HL-60/S4 treated with phorbol 12-myristate 13-acetate at 8.2 ng/mL for 4 days and 3 days (cell line): Measurements from ENCODE around the gene TCF4.

ENCODE experiments used
- in situ Hi-C: fragments of 300-500 bp; cut with MboI; formaldehyde crosslinking; loops from 2 replicates; pipeline ENCODE4 v1.15.0; 2022; ENCODE audit warnings: low sequenced_read_pairs

TCF4 gene

DNA sequence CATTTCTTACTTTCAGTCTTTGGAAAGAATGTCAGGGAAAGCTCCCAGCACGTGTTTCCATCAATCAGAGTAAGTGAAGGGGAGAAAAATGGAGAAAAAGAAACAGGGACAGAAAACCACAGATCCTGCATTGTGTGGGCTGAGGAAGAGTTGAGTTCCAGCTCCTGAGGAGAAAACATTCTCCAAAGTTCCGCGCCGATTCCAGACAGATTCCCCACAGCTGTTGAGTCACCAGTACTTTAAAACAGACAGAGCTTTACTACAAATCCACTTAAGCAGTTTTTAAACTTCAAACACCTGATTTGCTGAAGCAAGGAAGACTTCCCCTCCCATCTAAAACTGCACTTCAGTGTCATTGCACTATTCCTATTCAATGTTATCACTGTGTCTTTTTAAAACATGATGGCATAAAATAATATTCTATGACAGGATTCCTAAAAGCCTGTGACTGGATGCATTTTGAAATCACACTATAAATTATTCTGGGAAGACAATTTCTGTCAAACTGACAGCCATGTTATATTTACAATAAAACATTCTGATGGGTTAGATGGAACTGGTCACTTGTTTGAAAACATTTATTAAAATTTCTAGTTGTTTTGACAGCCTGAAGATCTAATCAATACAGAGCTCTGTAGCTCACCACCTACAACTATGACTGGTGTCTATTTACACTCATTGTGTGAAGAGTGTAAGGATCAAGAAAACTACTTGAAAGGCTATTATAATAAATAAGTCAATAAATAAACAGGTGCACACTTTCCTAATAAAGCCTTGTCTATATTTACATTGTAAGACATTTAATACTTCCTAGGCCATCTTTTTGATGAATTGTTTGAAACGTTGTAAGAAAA is 40.9 kb downstream of the TCF4 start:
- in situ Hi-C loops = no loop called here

DNA sequence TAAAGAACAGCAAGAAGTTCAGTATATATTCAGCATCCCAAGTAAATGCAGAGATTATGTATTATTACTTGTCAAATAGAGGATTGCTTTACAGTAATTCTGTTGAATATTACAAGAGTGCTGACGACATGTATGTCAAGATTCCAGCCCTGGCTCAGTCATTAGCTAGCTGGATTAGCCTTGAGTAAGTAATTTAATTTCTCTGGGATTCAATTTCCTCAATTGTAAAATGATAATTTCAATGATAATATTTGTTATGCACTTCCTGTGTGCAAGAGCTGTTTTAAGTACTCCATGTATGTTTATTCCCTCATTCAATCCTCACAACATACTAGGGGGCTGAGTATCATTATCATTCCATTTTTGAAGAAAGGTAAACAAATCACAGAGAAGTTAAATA is 44.0 kb downstream of the TCF4 start:
- in situ Hi-C loops = no loop called here

DNA sequence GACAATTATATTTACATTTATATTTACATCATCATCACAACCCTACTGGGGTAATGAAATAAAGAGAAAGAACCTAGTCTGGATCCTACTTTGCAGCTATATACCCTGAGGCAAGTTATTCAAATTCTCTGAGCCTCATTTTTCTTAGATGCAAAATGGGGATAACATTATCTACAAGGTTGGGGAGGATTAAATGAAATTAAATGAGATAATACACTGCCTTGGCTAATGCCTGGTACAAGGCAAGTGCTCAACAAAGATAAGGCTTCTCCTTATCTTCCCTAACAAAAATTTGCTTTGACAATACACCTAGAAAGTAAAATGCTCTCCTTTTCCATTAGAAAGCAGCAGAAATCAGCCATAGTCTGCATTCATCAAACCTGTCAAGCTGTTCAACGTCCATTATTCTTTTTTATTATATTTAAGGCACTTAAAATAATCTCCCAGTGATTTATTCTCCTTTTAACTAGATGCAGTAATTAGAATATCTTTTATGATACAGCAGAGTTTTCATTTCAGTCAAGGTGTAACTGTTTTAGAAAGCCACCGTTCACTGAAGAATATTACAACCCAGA is 44.8 kb downstream of the TCF4 start:
- in situ Hi-C loops = no loop called here

DNA sequence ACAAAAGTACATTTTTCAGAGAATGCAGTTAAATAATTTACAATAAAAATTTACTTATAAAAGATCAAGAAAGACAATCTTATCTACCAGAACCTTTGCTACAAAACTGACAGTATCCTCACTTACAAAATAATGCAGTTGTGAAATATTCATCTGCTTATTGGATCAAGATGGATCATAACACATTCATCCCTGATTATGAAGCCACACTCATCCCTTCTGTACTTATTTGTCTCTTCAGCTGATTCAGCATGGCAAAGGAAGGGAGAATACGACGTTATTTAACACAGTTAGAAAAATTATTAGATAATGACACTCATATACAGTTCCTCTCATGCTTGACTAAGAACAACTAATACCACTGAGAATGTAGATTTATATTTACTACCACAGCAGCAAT is 46.4 kb downstream of the TCF4 start:
- in situ Hi-C loops = no loop called here

DNA sequence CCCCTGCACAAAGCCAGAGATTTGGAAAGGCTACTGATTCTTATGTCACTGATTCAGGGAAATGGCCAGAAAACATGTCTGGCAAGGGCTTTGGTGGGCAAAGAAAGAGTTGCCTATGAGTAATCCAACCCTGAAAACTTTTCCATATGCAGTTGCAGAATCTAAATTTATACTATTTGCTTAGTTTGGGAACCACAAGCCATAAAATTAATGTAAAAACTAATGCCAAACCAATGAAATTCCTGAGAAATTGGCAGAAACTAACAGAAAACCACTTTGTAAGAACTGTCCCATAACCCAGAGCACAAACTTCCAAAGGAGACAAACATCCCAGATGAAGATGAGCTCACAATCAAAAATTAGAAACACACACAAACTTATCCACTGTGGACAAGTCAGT is 48.8 kb downstream of the TCF4 start:
- in situ Hi-C loops = no loop called here

DNA sequence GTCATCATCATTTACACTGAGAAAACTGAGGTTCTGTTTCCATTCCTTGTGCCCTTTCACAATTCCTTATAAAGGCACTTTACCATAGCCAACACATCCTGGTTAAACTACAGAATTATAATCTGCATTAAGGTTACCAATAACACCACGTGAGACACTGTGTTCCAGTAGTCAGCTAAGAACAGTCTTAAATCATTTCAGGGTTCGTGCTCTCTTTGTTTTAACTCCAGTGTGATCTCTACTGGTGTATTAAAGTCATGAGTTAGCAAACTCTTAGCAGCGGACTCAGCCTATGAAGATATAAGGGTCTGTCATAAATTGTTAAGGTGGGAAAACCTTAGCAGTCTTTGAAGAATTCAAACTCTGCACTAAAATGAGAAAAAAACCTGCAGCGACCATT is 53.0 kb downstream of the TCF4 start:
- in situ Hi-C loops = no loop called here

DNA sequence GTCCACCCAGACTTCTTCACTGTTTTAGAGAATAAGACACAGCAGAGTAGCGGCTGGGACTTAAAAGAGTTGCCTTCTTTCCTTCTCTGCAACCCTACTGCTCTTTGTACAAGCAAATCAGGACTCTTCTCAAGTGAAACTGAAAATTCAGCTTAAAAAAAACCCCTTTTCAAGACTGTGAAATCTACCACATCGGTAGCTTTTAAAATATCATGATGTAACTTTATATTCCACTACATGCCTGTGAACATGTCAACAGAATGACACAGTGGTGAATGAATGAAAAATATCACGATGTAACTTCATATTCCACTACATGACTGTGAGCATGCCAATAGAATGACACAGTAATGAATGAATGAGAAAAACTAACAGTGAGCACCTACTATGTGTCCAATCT is 53.4 kb downstream of the TCF4 start:
- in situ Hi-C loops = no loop called here

DNA sequence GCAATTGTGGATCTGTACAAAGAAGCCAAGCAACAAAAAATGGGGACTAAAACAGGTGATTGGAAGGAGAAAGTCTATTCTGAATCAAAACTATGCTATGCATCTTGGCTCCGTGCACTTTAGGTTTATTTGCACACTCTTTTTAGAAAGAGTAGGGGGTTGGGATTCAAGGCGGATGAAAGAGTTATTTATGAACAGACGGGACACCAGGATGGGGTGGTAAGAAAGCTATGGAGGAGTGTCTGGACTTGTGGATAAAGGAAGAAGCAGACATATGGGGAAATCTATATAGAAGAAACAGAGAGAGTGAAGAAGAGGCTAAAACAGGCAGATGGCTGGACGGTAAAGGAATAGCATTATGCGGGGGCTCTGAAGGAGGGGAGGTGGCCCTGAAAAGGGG is 57.8 kb downstream of the TCF4 start:
- in situ Hi-C loops = no loop called here

DNA sequence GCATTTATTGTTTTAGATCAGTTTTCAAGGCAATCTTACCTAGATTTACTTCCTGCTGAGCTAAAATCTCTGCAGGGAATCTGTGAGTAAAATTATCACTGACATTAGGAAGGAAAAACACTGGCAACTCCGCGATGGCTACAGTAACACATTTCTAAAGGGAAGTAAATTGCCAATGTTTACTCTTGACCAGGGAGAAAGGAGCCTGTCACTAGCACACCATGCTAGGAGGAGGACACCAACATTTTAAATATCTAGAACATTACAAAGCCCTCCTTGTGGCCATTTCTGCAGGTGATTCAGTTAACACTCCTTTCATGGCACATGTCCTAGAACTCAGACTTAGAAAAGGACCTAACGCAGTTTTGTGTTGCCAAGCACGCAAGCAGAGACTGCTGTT is 58.4 kb downstream of the TCF4 start:
- in situ Hi-C loops = no loop called here

DNA sequence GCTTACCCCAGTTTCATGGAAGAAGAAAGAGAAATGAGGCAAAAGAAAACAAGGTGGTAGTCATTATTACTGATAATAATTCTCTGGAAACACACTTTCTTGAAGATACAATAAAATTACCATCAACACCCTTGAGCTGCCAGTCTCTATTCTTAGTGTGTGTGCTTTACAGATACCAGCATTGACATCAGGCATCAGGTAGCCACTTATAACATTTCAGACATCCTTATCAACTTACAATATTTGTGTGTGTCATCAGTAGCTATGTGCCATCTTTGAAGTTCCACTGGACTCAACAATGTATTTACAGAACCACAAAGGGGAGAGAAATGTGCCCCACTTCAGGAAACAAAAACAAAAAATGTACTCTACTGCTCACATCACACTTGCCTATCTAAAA is 62.1 kb downstream of the TCF4 start:
- in situ Hi-C loops = no loop called here

DNA sequence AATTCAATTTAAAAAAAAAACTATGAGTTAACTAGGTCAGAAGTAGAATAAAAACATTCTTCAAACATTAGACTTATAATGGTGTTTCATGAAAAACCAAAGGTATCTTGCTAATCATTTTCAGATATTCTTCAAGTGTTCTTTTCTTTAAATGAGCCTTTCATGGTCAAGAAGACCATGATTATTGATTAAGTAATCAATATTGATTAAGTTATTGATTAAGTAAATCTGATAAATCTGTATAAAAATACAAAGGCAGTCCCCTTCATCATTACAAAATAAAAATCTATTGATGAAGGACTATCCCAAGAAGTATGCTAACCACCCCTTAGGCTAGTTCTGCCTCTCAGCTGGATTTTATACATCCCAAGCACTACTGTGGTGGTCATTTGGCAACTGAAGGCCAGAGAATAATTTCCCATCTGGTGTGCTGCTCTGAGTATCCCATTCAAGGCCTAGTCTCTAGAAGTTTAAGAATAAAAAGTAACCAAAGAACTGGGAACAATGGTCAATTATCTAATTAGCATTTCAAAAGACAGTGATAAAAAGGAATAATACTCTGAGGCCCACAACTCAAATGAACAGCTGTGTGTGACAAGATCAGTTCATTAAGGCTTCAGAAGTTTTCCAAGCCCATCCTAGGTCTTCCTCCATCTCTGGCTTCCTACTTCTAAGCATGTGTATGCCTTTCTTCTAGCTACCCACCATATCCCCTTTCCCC is 63.5 kb downstream of the TCF4 start:
- in situ Hi-C loops = no loop called here

DNA sequence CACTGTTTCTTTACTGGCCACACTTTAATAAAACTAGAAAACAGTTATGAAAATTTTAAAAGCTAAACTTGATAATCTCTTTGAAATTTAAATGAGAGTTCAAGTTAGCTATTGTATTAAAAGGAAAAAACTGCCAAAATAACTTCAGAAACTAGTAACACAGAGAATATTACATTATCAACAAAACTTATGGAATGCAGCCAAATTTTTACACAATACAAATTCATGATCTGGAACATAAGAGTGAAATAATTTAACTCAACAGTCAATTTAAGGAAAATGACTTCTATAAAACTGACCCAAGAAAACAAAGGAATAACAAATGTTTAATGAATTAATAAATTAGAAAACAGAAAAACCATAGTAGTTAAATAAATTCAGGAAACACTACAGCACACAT is 65.0 kb downstream of the TCF4 start:
- in situ Hi-C loops = no loop called here

DNA sequence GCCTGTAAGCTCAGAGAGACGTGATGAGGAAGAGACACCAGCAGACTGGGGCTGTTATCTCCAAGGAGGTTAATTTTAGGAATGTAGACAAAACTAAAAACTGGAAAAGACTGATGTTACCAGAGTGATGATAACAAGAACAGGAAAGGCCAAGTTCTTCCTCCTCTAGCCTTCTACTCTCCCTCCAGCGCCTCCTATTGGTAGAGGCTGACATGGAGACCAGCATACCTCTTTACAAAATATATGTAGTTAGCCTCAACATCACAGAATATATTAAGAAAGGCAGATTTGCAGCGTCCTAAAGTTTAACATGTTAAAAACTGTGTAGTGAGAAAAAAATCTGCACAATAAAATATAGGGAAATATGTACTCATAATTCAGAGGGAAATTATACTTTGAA is 66.0 kb downstream of the TCF4 start:
- in situ Hi-C loops = no loop called here

DNA sequence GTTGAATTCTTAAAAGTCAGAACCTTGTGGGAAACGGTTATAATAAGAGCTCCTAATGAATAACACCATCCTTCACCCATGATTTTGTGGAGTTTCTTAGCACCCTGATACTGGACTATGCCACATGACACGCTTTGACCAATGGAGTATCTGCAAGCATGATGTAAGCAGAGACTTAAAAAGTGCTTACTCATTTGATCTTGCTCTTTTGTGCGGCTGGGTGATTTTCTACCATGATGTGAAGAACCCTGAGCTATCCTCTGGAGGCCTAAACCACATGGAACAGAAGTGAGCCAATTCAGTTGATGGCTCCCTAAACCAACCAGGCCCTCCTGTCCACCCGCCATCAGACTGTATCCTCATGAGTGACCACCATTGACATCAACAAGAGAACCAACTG is 70.9 kb downstream of the TCF4 start:
- in situ Hi-C loops = no loop called here

DNA sequence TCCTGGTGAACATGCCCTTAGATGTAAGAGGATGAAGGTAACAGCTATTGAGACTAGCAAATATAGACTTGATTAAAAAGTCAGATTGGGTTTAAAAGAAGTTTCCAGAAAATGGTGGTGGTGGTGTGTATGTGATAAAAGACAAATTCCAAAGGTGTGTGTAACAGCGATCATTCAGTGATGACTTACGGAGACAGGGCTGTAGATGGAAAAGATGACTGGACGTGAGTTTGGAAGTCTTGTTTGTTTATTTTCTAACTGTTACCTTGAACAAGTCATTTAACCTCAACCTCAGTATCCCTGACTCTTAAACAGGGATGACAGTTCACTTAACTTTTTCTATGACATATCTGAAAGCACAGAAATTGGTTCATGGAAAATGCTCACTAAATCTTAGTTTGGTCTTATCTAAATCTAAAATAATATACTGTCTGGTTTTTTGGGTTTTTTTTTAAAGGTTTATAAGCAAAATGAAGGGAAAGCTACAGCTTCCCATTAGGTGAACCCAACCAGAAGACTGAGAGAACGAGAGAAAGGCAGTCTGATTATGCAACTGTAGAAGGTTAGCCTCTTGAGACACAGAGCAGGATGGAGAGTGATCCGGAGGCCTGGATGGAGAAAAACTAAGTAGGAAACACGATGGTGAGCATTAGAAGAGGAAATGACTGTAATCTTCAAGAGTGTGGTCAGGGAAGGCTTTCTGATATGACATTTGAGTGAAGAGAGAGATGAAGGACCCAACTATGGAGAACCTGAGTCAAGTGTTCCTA is 71.9 kb downstream of the TCF4 start:
- in situ Hi-C loops = no loop called here

DNA sequence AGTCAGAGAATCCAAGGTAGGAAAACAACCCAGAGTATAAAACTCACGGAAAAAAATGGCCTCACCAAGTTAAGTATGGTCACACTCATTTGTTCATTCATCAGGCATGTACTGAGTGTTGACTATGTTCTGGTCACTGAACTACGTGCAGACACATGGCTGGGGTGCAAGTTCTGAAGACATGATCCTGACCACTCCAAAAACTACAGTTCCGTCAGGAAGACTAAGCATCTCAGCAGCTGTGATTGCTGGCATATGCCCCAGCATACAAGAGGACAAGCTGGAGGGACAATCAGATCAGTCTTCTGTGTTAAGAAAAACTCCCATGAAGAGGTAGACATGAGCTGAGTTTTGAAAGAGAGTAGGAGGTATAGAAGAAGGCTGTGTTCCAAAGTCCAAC is 72.8 kb downstream of the TCF4 start:
- in situ Hi-C loops = no loop called here

DNA sequence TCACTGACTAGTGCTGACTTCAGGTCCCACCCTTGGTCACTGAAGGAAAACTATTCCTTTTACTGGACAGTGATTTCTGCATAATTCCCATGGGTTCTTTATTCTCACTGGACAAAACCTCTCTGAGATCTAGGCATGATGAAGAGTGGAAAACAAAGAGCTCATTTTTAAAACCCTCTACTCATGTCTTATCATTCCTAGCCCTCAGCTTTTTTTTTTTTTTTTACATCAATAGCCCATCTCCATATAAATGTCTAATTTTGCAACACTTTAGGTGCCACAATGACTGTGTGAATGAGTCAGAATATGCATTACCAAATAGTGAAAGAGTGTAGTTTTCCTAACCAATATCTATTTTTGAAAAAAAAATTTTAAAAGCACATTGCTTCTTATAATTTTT is 74.8 kb downstream of the TCF4 start:
- in situ Hi-C loops = no loop called here

DNA sequence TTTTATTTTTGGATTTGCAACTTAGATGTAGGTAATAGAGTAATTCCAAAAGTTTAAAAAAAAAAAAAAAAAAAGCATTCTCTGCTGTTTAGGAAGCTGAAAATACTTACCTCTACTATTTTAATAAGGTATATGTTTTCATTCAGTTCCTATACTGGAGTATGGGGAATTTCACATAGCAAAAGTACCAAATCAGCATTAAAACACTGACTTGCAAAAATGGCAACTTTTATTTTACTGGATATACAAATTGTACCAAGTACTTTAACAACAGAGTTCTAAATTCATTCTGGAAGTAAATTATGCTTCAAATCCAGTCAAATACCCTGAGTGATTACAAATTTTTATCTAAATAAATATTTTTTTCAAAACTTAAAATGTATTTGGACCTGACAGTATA is 76.7 kb downstream of the TCF4 start:
- in situ Hi-C loops = no loop called here

DNA sequence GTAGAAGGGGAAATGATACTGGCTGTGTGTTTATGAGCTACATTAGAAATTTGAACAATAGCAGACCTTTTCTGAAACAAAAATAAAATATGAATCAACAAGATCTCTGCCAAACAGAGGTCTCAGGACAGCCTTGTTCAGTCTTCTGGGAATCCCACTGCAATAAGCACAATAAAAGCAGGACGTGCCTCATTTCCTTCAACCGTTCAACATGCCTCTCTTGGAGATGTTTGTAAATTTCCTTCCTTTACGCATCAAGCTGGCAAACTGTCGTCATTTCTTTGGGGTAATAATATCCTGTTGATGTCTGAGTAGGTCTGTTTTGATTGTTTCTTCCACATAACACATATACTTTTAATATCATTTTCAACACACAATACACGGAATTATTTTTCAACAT is 77.2 kb downstream of the TCF4 start:
- in situ Hi-C loops = no loop called here

DNA sequence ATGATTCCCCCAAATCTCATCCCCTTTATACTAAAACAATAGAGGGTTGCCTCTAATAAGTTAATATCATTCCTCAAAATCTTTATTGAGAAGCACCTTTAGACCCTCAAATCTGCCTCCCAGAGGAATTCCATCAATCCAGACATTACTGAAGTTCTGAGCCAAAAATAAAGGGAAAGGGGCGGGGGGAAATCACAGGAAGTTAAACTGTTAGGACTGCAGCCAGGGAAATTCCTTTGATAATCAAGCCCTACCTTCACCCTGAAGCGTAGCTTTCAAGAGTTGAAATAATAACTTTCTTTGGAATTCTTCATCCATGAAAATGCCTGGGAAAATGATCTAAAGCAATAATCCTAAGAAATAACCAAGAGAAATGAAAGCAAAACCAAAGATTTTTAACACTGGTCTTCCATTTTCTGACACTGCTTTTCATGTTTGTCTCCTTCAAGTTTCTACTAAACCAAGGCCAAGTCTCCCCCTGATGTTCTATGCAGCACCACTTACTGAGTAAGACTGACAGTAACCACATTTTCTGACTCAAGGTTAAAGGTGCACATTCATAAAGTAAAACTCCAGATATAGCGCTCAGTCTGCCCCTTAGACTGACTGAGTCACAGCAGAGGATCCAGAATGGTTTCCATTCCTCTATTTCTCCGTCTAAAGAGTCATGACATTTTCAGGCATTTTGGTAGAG is 78.2 kb downstream of the TCF4 start:
- in situ Hi-C loops = no loop called here

DNA sequence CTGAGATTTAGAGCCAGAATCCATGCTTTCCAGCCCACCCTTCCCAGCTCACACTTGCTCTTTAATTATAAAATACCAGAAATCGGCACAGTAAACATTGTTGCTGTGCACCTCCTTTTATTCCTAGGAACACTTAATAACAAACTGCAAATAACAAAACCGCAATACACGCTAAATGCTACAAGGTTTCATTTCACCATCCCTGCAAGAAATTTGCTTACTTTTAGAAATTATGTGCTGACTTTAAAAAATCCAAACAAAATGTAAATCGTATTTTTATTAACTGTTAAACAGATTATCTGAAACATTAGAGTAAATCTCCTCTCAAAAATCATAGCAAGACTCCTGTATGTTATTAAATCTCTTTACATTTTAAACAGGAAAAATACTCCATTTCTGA is 79.3 kb downstream of the TCF4 start:
- in situ Hi-C loops = no loop called here
